CD4-positive, alpha-beta T cell (primary cell): Measurements from ENCODE around the gene PPP1R3G. TPM values are rescaled to one million over a fixed set of nuclear protein-coding genes. Genes with fewer than 3 reads are reported as not detected.
"Not testable (repeated sequence)": the region's sequence is repeated elsewhere in the genome, so short reads cannot be mapped to it uniquely, and the experiment has no call there.

Experiments
- ATAC-seq: fragments of 200-7000 bp; cut with Tn5 transposase; one replicate; pipeline ENCODE4 v1.10.0; 2022; ENCODE audit warnings: mild to moderate bottlenecking; ENCODE audit not compliant: poor library complexity
- CTCF ChIA-PET: fragments of 350-600 bp; sonication (Branson Sonifier 250); formaldehyde crosslinking; loops from one replicate; lab custom pipeline; 2021; ENCODE audit warnings: antibody characterized with exemption, inconsistent platforms; lab: Charles Lee
- POLR2A ChIA-PET: fragments of 350-600 bp; sonication (Branson Sonifier 250); formaldehyde crosslinking; loops from one replicate; lab custom pipeline; 2021; ENCODE audit warnings: antibody characterized with exemption, inconsistent platforms; lab: Charles Lee
- DNase-seq, 14 experiments: peaks; one replicate each; pipeline ENCODE4 v3.0.0-alpha.2; 2013 to 2020; ENCODE audit warnings: mixed read lengths in 2 of 14
- H3K27ac ChIP-seq, 2 donors: one replicate each; pipeline versions ENCODE4 v1.5.1 to v1.7.0; 2013; ENCODE audit warnings: low read length in 2 of 2, low read depth in 1 of 2, mild to moderate bottlenecking in 1 of 2
- H3K27me3 ChIP-seq, 2 experiments: 1 replicate in 1 of 2; 2 replicates in 1 of 2; pipeline versions ENCODE4 v1.6.1 to v1.7.0; 2013; ENCODE audit warnings: low read length in 2 of 2, control low read depth in 1 of 2, mild to moderate bottlenecking in 1 of 2, moderate library complexity in 1 of 2; ENCODE audit not compliant: insufficient read depth in 2 of 2, control insufficient read depth in 1 of 2
- H3K36me3 ChIP-seq: one replicate; pipeline ENCODE4 v1.6.1; 2013; ENCODE audit warnings: low read length, control low read depth; ENCODE audit not compliant: insufficient read depth
- H3K4me1 ChIP-seq: one replicate; pipeline ENCODE4 v1.6.1; 2013; ENCODE audit warnings: low read length, control low read depth; ENCODE audit not compliant: insufficient read depth
- H3K4me3 ChIP-seq: one replicate; pipeline ENCODE4 v1.5.1; 2013; ENCODE audit warnings: mild to moderate bottlenecking, low read length, moderate library complexity
- H3K9me3 ChIP-seq, 2 experiments: 1 replicate in 1 of 2; 2 replicates in 1 of 2; pipeline versions ENCODE4 v1.6.1 to v1.7.0; 2013; ENCODE audit warnings: low read length in 2 of 2, mild to moderate bottlenecking in 2 of 2, control low read depth in 1 of 2, moderate library complexity in 1 of 2; ENCODE audit not compliant: control insufficient read depth in 1 of 2, insufficient read depth in 1 of 2
- H3K27ac Mint-ChIP-seq: one replicate; pipeline ENCODE4 v1.8.0; 2020; ENCODE audit warnings: mixed read lengths
- H3K27me3 Mint-ChIP-seq: one replicate; pipeline ENCODE4 v1.8.0; 2021; ENCODE audit warnings: mixed read lengths
- H3K36me3 Mint-ChIP-seq: one replicate; pipeline ENCODE4 v1.8.0; 2021; ENCODE audit warnings: low read depth, mixed read lengths
- H3K4me1 Mint-ChIP-seq: one replicate; pipeline ENCODE4 v1.8.0; 2021; ENCODE audit warnings: low read depth, mixed read lengths
- H3K4me3 Mint-ChIP-seq: one replicate; pipeline ENCODE4 v1.8.0; 2020; ENCODE audit warnings: mild to moderate bottlenecking, mixed read lengths
- H3K9me3 Mint-ChIP-seq: one replicate; pipeline ENCODE4 v1.8.0; 2020; ENCODE audit warnings: mixed read lengths
- intact Hi-C, 2 experiments: fragments of 100-400 bp; cut with DNase I in 1 of 2; cut with micrococcal nuclease in 1 of 2; formaldehyde crosslinking; loops; one replicate each; pipeline versions ENCODE4 v1.15.1 to v1.9.0; 2023 to 2025; cut with DNase I, micrococcal nuclease
- total RNA-seq, 174 experiments: library from RNA in 2 of 174; stranded (reverse) in 2 of 174; gene quantifications; one replicate each; pipeline ENCODE4 v1.2.3 and lab custom pipeline; 2021 to 2026
- TF ChIP-seq, protein P1 (sequence below): fragments of 200-600 bp; IDR thresholded peaks from one replicate; pipeline ENCODE4 v1.8.0; 2022; ENCODE audit warnings: antibody characterized with exemption, mild to moderate bottlenecking

The PPP1R3G gene
- total RNA-seq, 2 experiments from 2014 or later: not detected

DNA sequence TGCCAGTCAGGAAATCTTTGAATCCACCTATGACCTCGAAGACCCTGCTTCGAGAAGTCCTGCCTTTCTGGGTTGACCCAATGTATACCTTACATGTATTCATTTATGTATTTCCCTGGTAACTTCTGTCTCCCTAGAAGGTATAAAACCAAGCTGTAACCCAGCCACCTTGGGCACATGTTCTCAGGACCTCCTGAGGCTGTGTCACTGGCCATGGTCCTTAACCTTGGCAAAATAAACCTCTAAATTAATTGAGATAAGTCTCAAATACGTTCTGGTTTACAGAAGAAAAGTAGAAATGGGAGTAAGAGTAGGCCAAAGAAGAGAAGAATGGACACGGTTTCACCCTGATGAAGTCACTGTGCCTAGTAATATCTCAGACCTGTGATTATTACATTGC is 30.0 kb upstream of the PPP1R3G start:
- no peak overlapping the region for H3K27ac Mint-ChIP-seq
- H3K4me1 Mint-ChIP-seq: no peaks in the 10 kb centered on the region
- peaks cover 6 to 13% of the 10 kb centered on the region in 2 experiments for H3K9me3 ChIP-seq
- CTCF ChIA-PET: no interaction called here
- peaks cover 5% of the 10 kb centered on the region for H3K27me3 Mint-ChIP-seq
- no peaks in the 10 kb centered on the region for H3K36me3 ChIP-seq
- peaks cover 0 to 2% of the 10 kb centered on the region in 2 experiments for H3K27me3 ChIP-seq
- H3K27ac ChIP-seq: no peak overlapping the region
- no peaks in the 10 kb centered on the region for H3K4me1 ChIP-seq
- peaks cover 7% of the 10 kb centered on the region for H3K9me3 Mint-ChIP-seq
- POLR2A ChIA-PET: no interaction called here
- ATAC-seq: no peak
- no peak overlapping the region for H3K4me3 Mint-ChIP-seq
- peaks cover 9% of the 10 kb centered on the region for H3K36me3 Mint-ChIP-seq
- H3K4me3 ChIP-seq: no peak overlapping the region
- intact Hi-C loops: no loop called here
- TF ChIP-seq, protein P1, sequence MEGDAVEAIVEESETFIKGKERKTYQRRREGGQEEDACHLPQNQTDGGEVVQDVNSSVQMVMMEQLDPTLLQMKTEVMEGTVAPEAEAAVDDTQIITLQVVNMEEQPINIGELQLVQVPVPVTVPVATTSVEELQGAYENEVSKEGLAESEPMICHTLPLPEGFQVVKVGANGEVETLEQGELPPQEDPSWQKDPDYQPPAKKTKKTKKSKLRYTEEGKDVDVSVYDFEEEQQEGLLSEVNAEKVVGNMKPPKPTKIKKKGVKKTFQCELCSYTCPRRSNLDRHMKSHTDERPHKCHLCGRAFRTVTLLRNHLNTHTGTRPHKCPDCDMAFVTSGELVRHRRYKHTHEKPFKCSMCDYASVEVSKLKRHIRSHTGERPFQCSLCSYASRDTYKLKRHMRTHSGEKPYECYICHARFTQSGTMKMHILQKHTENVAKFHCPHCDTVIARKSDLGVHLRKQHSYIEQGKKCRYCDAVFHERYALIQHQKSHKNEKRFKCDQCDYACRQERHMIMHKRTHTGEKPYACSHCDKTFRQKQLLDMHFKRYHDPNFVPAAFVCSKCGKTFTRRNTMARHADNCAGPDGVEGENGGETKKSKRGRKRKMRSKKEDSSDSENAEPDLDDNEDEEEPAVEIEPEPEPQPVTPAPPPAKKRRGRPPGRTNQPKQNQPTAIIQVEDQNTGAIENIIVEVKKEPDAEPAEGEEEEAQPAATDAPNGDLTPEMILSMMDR: no peak
- no peak for DNase-seq

DNA sequence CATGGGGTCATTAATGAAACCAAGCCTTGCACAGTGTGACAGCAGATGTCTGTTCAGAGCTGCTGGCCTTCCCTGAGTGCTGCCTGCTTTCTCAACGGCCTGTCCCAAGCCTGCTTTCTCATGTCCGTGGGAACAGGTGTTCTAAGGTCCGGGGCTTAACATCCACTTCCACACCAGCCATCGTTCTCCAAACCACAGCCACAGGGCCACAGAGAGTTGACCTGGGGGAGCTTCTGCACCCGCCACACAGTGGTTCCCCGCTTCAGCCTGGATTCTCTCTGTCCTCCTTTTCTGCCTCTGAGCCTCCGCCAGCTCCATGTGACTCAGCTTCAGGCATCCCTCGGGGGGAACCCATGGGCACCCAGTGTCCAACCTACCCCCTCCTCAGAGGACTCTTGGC is 26.9 kb upstream of the PPP1R3G start:
- H3K27ac ChIP-seq: no peak overlapping the region
- Mint-ChIP-seq H3K9me3 (no peaks in the 10 kb centered on the region), H3K27ac (no peak overlapping the region), H3K27me3 (peaks cover 5% of the 10 kb centered on the region), H3K4me3 (no peak overlapping the region), H3K4me1 (no peaks in the 10 kb centered on the region), H3K36me3 (no peaks in the 10 kb centered on the region)
- no peaks in the 10 kb centered on the region for H3K4me1 ChIP-seq
- intact Hi-C loops: no loop called here
- ChIA-PET POLR2A (no interaction called here), CTCF (no interaction called here)
- TF ChIP-seq, protein P1: no peak
- peaks cover 0 to 2% of the 10 kb centered on the region in 2 experiments for H3K27me3 ChIP-seq
- no peaks in the 10 kb centered on the region for H3K36me3 ChIP-seq
- DNase-seq: no peak
- no peak for ATAC-seq
- H3K4me3 ChIP-seq: no peak overlapping the region
- H3K9me3 ChIP-seq: peaks cover 0 to 4% of the 10 kb centered on the region in 2 experiments

DNA sequence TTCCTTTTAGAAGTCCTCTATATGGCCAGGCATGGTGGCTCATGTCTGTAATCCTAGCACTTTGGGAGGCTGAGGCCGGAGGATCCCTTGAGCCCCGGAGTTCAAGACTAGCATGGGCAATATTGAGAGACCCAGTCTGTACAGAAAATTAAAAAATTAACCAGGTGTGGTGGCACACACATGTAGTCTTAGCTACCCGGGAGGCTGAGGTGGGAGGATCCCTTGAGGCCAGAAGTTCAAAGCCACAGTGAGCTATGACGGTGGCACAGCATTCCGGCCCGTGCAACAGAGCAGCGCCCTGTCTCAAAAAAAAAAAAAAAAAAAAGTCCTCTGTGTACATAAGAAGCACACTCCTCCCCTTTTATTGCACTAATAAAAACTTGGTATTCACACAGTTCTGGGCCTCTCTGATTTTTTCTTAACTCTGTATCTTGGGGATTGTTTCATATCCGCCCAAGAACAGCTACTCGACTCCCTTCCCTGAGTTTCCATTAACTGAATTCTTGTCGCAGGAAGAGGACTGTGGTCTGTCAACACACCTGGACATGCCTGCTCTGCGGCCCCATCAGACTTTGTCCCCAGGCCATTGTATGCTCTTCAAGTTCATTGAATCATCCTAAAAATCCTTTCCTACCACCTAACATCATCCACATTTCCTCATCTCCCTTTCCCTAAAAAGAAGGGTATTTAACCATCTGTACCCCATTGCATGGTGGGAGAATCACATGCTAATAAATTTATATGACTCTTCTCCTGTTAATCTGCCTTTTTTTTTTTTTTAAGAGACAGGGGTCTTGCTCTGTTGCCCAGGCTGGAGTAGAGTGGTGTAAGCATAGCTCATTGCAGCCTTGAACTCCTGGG is 25.9 kb upstream of the PPP1R3G start:
- H3K4me3 ChIP-seq: no peak overlapping the region
- no peaks in the 10 kb centered on the region for H3K9me3 Mint-ChIP-seq
- ChIA-PET POLR2A (no interaction called here), CTCF (interaction anchor here (0.6 kb wide), 1 partner anchor 132 kb away, joined by 3 read pairs; no protein-coding TSS in a partner anchor)
- H3K36me3 Mint-ChIP-seq: no peaks in the 10 kb centered on the region
- no peaks in the 10 kb centered on the region for H3K36me3 ChIP-seq
- peaks cover 0 to 2% of the 10 kb centered on the region in 2 experiments for H3K27me3 ChIP-seq
- H3K9me3 ChIP-seq: peaks cover 0 to 4% of the 10 kb centered on the region in 2 experiments
- no peak overlapping the region for H3K27ac ChIP-seq
- intact Hi-C loops: no loop called here
- H3K4me1 ChIP-seq: no peaks in the 10 kb centered on the region
- no peak for ATAC-seq
- H3K4me3 Mint-ChIP-seq: no peak overlapping the region
- H3K27ac Mint-ChIP-seq: no peak overlapping the region
- no peak for DNase-seq
- TF ChIP-seq, protein P1: no peak
- H3K27me3 Mint-ChIP-seq: peaks cover 5% of the 10 kb centered on the region
- H3K4me1 Mint-ChIP-seq: no peaks in the 10 kb centered on the region

DNA sequence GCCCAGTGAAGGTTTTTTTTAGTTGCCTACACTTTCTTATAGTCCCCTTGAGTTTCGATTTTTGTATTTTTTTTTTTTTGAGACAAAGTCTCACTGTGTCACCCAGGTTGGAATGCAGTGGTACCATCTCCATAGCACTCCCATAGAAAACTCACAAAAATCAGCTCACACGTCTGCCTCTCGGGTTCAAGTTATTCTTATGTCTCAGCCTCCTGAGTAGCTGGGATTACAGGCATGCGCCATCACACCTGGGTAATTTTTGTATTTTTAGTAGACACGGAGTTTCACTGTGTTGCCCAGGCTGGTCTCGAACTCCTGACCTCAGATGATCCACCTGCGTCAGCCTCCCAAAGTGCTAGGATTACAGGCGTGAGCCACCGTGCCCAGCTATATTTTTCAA is 24.7 kb upstream of the PPP1R3G start:
- H3K9me3 Mint-ChIP-seq, H3K27ac Mint-ChIP-seq, H3K36me3 Mint-ChIP-seq, H3K4me1 ChIP-seq, CTCF ChIA-PET, H3K4me1 Mint-ChIP-seq, H3K4me3 ChIP-seq, H3K27ac ChIP-seq, H3K27me3 ChIP-seq, POLR2A ChIA-PET, H3K9me3 ChIP-seq, H3K4me3 Mint-ChIP-seq, H3K36me3 ChIP-seq, DNase-seq, intact Hi-C loops, ATAC-seq, H3K27me3 Mint-ChIP-seq: not testable (repeated sequence)
